SK-N-SH (cell line): ENCODE results near the gene MAPK1.

ENCODE experiments used
- CTCF ChIP-seq: fragments of 200-600 bp; sonication (generic); IDR thresholded peaks from 2 replicates; pipeline ENCODE4 v1.6.1; 2017; ENCODE audit warnings: antibody characterized with exemption, mild to moderate bottlenecking, moderate library complexity
- EZH2phosphoT487 ChIP-seq: fragments of 200-600 bp; sonication (generic); IDR thresholded peaks from 2 replicates; pipeline ENCODE4 v1.6.1; 2017; ENCODE audit warnings: low read depth, mixed run types, mild to moderate bottlenecking, antibody characterized with exemption, moderate library complexity, borderline replicate concordance
- FOXM1 ChIP-seq: IDR thresholded peaks from 2 replicates; pipeline ENCODE4 v1.4.0; 2012; ENCODE audit warnings: low read depth, mild to moderate bottlenecking
- JUND ChIP-seq: IDR thresholded peaks from 2 replicates; pipeline ENCODE4 v1.4.0; 2012
- NRF1 ChIP-seq: IDR thresholded peaks from 2 replicates; pipeline ENCODE4 v1.6.1; 2012; ENCODE audit warnings: low read depth, mild to moderate bottlenecking, low read length
- RAD21 ChIP-seq: IDR thresholded peaks from 2 replicates; pipeline ENCODE4 v1.6.1; 2012; ENCODE audit warnings: mild to moderate bottlenecking, low read length
- REST ChIP-seq: IDR thresholded peaks from 2 replicates; pipeline ENCODE4 v1.6.1; 2012; ENCODE audit warnings: mild to moderate bottlenecking, low read depth, low read length, moderate library complexity
- TAF1 ChIP-seq: IDR thresholded peaks from 2 replicates; pipeline ENCODE4 v1.6.1; 2012; ENCODE audit warnings: low read depth, mild to moderate bottlenecking, low read length, moderate library complexity, borderline replicate concordance
- TCF12 ChIP-seq: IDR thresholded peaks from 2 replicates; pipeline ENCODE4 v1.4.0; 2012
- TEAD4 ChIP-seq: IDR thresholded peaks from 2 replicates; pipeline ENCODE4 v1.4.0; 2012; ENCODE audit warnings: mild to moderate bottlenecking, borderline replicate concordance; ENCODE audit not compliant: insufficient read depth
- YY1 ChIP-seq: IDR thresholded peaks from 2 replicates; pipeline ENCODE4 v1.4.0; 2012; ENCODE audit warnings: low read depth, mild to moderate bottlenecking

- TF ChIP-seq REST (no peak), YY1 (no peak), CTCF (no peak), TAF1 (no peak), EZH2phosphoT487 (no peak), RAD21 (no peak), TCF12 (no peak), TEAD4 (no peak), JUND (no peak), NRF1 (no peak), FOXM1 (no peak)
Observed at GRCh38 chr22:21857481-21857914, 9.9 kb downstream of the MAPK1 start.
